ENCODE data around the gene STK11. TPM values are rescaled to one million over a fixed set of nuclear protein-coding genes. Genes with fewer than 3 reads are reported as not detected.

The STK11 gene
- total and polyA plus RNA-seq, 2 donors (not counting 3 experiments of a cell fraction or from before 2014, with no cell fraction given): 39.4 to 75.4 TPM

- FAIRE-seq (no peak), DNase-seq (ENCODE audit: low read depth, low spot score) (no peak)
- peaks cover 57% of the 10 kb centered on the region for H3K79me2 ChIP-seq (ENCODE audit: control insufficient read depth, insufficient read depth, low read length)
- no peak overlapping the region for H3K4me2 ChIP-seq (ENCODE audit: insufficient read depth, low read length)
- H4K20me1 ChIP-seq (replicated peaks; ENCODE audit: control insufficient read depth, extremely low read depth, insufficient read depth, low read length): no peaks in the 10 kb centered on the region
- H2AFZ ChIP-seq (ENCODE audit: low read depth, low read length): no peak overlapping the region
- dilution Hi-C loops (cut with MboI; ENCODE audit: extremely low pct_ligation_motif_present, low sequenced_read_pairs): no loop called here
- H3K9me3 ChIP-seq (replicated peaks; ENCODE audit: control insufficient read depth, insufficient read depth, low read length): no peaks in the 10 kb centered on the region
- H3K9ac ChIP-seq (replicated peaks; ENCODE audit: extremely low read depth, insufficient read depth, low read length): no peak overlapping the region
- no peak for TF ChIP-seq FOS (IDR thresholded peaks at IDR 0.05; ENCODE audit: borderline replicate concordance, insufficient read depth, low read length)
- no peak for TF ChIP-seq GATA2 (IDR thresholded peaks at IDR 0.05; ENCODE audit: insufficient read depth, insufficient read length, low read depth, low read length)
- no peak for TF ChIP-seq MYC (IDR thresholded peaks at IDR 0.05; ENCODE audit: low read depth, low read length)
- no peak for TF ChIP-seq POLR2A (IDR thresholded peaks at IDR 0.05; ENCODE audit: low read depth, low read length)
- TF ChIP-seq MAX (IDR thresholded peaks at IDR 0.05; ENCODE audit: insufficient read depth, insufficient read length): no peak
- no peak for TF ChIP-seq EZH2 (IDR thresholded peaks at IDR 0.05; ENCODE audit: borderline replicate concordance, low read depth, low read length, severe bottlenecking)
- no peak for TF ChIP-seq CTCF (IDR thresholded peaks at IDR 0.05; ENCODE audit: extremely low read depth in 1 of 2, insufficient read depth in 1 of 2, low read depth in 1 of 2, low read length in 2 of 2)
- TF ChIP-seq JUN (IDR thresholded peaks at IDR 0.05; ENCODE audit: borderline replicate concordance, insufficient read depth, insufficient read length, low read depth): no peak
- TF ChIP-seq POLR2AphosphoS5 (IDR thresholded peaks at IDR 0.05; ENCODE audit: insufficient read depth, low read depth, low read length): no peak
- no peaks in the 10 kb centered on the region for H3K9me1 ChIP-seq (replicated peaks; ENCODE audit: control insufficient read depth, extremely low read depth, insufficient read depth, low read length)
- no peak overlapping the region for H3K27ac ChIP-seq (ENCODE audit: insufficient read depth, low read depth, low read length)
- peaks cover 28% of the 10 kb centered on the region for H3K4me1 ChIP-seq (ENCODE audit: control insufficient read depth, extremely low read depth, insufficient read depth, low read length)
- ChIA-PET CTCF (interaction anchor here (2.1 to 2.3 kb wide), 2 partner anchors 27 to 103 kb away, joined by 8 to 11 read pairs; no protein-coding TSS in a partner anchor), POLR2A (no interaction called here)
- intact Hi-C loops (cut with micrococcal nuclease): no loop called here
- H3K4me3 ChIP-seq (replicated peaks in 1 of 3; ENCODE audit: insufficient read depth in 1 of 3, low read depth in 1 of 3, low read length in 3 of 3): no peak overlapping the region
- H3K36me3 ChIP-seq (ENCODE audit: control insufficient read depth in 2 of 2, extremely low read depth in 1 of 2, insufficient read depth in 2 of 2, low read length in 2 of 2): peaks cover 0 to 6% of the 10 kb centered on the region in 2 experiments
- H3K27me3 ChIP-seq (ENCODE audit: control insufficient read depth in 2 of 2, insufficient read depth in 2 of 2, low read length in 2 of 2): no peaks in the 10 kb centered on the region
- no TSS peak for BruUV-seq (replicated peaks)
Observed at GRCh38 chr19:1216756-1217155, 11.2 kb downstream of the STK11 start.
